ENCODE data around the gene DYNLL2. TPM values are rescaled to one million over a fixed set of nuclear protein-coding genes. Genes with fewer than 3 reads are reported as not detected.
"Not testable (repeated sequence)": the region's sequence is repeated elsewhere in the genome, so short reads cannot be mapped to it uniquely, and the experiment has no call there.

Gene DYNLL2
- polyA plus RNA-seq (2012; ENCODE audit: insufficient read depth, insufficient read length, low read depth): 46.9 TPM

DNA sequence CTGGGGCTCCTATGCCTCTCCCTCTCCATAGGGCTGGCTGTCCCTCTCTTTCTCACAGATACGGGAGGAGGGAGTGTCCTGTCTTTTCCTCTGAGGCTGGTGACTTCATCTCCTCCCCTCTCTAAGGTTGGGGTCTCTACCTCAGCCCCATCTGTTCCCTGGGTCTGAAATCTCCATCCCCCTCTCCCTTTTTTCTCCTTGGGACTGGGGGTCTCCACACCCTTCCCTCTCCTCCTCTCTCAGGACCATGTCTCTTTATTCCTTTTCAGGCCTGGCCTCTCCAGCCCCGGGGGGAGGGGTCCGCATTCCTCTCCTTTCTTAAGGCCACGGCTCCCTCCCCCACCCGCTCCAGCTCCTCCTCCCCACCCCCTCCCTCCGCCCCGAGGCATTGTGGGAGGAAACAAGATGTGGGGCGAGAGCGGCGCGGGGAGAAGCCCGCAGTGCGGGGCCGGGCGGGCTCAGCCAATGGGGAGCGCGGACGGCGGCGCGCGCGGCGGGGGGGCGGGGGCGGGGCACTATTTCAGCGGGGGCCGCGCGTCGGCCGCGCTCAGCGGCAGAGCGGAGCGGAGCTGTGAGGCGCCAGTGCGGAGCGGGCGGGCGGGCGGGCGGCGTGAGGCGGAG lies at the start of gene DYNLL2:
Gene DYNLL2 (plus strand): TSS at position 550 of the 621 bp plus-strand sequence. CDS start 3,672 bp downstream, outside the sequence.
- TF ChIP-seq, protein P1, sequence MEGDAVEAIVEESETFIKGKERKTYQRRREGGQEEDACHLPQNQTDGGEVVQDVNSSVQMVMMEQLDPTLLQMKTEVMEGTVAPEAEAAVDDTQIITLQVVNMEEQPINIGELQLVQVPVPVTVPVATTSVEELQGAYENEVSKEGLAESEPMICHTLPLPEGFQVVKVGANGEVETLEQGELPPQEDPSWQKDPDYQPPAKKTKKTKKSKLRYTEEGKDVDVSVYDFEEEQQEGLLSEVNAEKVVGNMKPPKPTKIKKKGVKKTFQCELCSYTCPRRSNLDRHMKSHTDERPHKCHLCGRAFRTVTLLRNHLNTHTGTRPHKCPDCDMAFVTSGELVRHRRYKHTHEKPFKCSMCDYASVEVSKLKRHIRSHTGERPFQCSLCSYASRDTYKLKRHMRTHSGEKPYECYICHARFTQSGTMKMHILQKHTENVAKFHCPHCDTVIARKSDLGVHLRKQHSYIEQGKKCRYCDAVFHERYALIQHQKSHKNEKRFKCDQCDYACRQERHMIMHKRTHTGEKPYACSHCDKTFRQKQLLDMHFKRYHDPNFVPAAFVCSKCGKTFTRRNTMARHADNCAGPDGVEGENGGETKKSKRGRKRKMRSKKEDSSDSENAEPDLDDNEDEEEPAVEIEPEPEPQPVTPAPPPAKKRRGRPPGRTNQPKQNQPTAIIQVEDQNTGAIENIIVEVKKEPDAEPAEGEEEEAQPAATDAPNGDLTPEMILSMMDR (IDR thresholded peaks at IDR 0.05; ENCODE audit: low read depth, low read length): no peak
- H3K27me3 ChIP-seq: no peaks in the 10 kb centered on the region
- peak within 1 kb of the TSS; percentile 93 for H3K4me3 ChIP-seq (ENCODE audit: low read depth, low read length)
- peaks cover 5% of the 10 kb centered on the region for H3K4me1 ChIP-seq
- no peaks in the 10 kb centered on the region for H3K9me3 ChIP-seq
- DNase-seq: peak; percentile 97
- H3K36me3 ChIP-seq: peaks cover 34% of the 10 kb centered on the region

DNA sequence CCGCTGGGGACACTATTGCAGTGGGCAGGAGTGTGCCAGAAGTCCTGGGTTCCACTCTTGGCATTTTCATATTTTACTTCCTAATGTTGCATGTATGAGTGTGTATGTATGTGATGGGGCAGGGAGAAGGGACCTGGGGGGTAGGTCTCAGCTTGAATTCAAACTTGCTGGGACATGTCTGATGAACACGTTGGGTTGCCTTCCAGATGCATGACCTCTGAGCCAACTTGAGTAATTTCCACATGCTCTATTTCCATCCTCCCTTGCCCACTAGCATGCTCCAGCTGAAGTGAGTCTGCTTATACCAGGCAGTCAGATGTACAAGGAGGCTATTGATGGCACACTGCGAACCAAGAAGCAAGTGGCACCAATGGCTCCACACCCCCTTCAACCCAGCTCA lies 43.2 kb upstream of the DYNLL2 start:
- Histone ChIP-seq H3K4me3 (ENCODE audit: low read depth, low read length) (no peak overlapping the region), H3K9me3 (no peaks in the 10 kb centered on the region), H3K27me3 (peaks cover 55% of the 10 kb centered on the region), H3K4me1 (no peaks in the 10 kb centered on the region), H3K36me3 (no peaks in the 10 kb centered on the region)
- no peak for DNase-seq
- TF ChIP-seq, protein P1 (IDR thresholded peaks at IDR 0.05; ENCODE audit: low read depth, low read length): no peak

DNA sequence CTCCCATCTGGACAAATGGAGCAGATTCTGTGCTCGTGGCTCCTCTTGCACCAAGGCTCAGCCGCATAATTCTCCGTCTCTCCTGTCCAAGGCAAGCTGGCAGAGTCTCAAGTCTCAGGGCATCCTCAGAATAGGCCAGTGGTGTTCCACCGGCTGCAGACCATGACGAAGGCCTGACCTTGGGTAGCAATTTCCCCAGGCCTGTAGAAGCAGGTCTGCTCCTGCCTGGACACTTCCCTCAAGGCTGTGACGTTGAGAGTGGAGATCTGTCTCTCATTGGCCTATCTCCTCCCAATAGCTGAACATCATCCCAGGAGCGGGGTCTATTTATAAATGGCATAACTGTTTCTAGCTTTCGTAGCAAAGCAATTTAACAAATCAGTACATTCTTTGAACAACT lies 42.8 kb upstream of the DYNLL2 start:
- Histone ChIP-seq H3K27me3 (peaks cover 52% of the 10 kb centered on the region), H3K4me1 (no peaks in the 10 kb centered on the region), H3K9me3 (no peaks in the 10 kb centered on the region), H3K36me3 (no peaks in the 10 kb centered on the region), H3K4me3 (ENCODE audit: low read depth, low read length) (no peak overlapping the region)
- TF ChIP-seq, protein P1 (IDR thresholded peaks at IDR 0.05; ENCODE audit: low read depth, low read length): no peak
- no peak for DNase-seq

DNA sequence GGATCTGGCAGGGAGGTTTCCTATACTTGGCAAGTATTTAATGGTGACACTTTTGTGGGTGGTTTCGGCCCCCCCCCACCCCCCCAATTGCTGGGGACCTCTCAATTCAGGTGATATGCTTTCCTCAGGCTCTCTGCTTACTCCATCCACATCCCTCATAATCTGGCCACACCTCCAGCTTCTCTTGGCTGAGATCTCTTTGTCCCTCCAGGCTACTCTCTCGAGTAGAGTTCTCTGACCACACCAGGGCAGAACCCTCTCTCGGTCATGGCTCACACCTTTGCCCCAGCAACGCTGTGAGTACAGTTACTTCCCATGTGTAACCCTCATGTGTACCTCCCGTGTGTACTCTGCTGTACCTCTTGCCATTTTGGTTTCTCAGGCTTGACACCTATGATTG lies 42.1 kb upstream of the DYNLL2 start:
- no peaks in the 10 kb centered on the region for H3K9me3 ChIP-seq
- no peak overlapping the region for H3K4me3 ChIP-seq (ENCODE audit: low read depth, low read length)
- H3K27me3 ChIP-seq: peaks cover 47% of the 10 kb centered on the region
- H3K36me3 ChIP-seq: no peaks in the 10 kb centered on the region
- H3K4me1 ChIP-seq: no peaks in the 10 kb centered on the region
- TF ChIP-seq, protein P1 (IDR thresholded peaks at IDR 0.05; ENCODE audit: low read depth, low read length): no peak
- no peak for DNase-seq

DNA sequence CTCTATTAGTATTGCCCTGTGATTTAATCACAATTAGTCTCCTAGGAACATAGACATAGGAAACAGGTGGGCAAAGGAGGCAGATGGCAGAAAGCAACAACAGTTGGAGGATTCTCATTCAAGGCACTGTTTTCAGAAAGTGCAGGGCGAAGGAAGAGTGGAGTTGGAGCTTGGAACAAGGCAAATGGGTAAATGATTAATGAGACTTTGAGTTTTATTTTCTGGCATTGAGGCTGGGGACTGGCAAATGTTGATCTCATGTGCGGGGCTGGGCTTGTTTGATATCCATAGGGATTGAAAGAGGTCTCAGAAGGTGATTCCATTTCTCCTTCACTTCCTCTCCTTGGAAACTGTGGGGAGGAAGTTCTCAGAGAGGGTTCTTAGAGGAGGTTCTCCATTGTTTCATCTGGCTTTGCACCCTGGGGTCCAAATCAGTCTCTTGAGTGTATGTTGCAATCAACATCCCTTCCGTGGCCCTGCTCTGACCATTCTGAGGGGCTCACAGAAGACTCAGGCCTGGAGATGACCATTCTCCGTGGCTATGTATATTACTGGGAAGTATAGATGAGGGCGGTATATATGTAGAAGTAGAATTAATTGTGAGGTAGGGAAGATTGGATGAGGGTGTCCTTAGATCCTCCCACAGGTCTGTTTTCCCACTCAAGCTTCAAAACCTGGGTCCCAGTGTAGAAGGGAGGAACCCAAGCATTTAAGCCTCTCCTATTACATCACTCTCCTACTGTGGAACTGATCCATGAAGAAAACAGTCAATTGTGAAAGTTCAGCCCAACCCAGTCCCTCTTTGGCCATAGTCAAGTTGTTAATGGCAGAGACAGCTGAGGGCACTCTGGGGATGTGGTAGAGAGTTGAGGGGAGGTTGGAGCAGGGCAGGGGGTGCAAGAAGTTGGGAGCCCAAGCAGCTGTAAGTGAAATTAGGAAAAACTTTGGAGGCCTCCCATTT lies 39.7 kb upstream of the DYNLL2 start:
- TF ChIP-seq, protein P1 (IDR thresholded peaks at IDR 0.05; ENCODE audit: low read depth, low read length): no peak
- Histone ChIP-seq H3K27me3 (peaks cover 48% of the 10 kb centered on the region), H3K4me3 (ENCODE audit: low read depth, low read length) (no peak overlapping the region), H3K9me3 (no peaks in the 10 kb centered on the region), H3K4me1 (no peaks in the 10 kb centered on the region), H3K36me3 (no peaks in the 10 kb centered on the region)
- no peak for DNase-seq

DNA sequence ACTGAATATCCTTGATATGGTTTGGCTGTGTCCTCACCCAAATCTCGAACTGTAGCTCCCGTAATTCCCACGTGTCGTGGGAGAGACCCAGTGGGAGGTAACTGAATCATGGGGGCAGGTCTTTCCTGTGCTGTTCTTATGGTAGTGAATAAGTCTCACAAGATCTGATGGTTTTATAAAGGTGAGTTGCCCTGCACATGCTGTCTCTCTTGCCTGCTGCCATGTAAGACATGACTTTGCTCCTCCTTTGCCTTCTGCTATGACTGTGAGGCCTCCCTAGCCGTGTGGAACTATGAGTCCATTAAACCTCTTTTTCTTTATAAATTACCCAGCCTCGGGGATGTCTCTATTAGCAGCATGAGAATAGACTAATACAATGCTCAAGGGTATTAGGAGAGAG lies 39.0 kb upstream of the DYNLL2 start:
- not testable (repeated sequence) for H3K4me1 ChIP-seq; DNase-seq; H3K36me3 ChIP-seq; H3K4me3 ChIP-seq (ENCODE audit: low read depth, low read length); H3K9me3 ChIP-seq
- H3K27me3 ChIP-seq: peaks cover 48% of the 10 kb centered on the region
